GM19455 (cell line): ENCODE data around the gene HACD3.
"Not testable (repeated sequence)": the region's sequence is repeated elsewhere in the genome, so short reads cannot be mapped to it uniquely, and the experiment has no call there.

ENCODE experiments used
- ATAC-seq: cut with Tn5 transposase; IDR thresholded peaks from one replicate; pipeline ENCODE4 v1.9.1; 2021; ENCODE audit not compliant: unreplicated experiment

HACD3 gene

DNA sequence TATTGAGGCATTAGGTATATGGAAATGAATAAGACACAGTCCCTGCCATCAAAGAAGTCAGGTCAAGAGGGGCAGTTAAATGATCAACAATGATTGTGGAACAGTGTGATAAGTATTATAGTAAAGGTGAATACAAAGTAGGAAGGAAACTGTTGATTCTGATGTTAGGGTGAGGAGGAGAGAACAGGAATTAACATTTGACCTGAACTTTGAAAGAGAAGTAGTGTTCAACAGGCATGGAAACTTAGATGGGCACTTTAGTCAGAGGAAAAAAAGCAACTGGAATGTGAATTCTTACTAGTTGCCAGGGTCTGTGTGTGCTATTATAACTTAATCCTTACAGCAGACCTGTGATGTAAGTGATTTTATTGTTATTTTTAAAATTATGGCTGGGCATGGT is 17.6 kb downstream of the HACD3 start:
- ATAC-seq = no peak

DNA sequence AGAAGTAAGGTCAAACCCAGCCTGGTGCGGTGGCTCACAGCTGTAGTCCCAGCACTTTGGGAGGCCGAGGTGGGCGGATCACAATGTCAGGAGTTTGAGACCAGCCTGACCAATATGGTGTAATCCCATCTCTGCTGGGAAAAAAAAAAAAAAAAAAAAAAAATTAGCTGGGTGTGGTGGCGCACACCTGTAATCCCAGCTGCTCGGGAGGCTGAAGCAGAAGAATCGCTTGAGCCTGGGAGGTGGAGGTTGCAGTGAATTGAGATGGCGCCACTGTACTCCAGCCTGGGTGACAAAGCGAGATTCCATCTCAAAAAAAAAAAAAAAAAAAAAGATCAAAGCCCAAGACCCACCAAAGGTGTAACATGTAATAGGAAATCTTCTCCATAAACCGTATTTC is 19.0 kb downstream of the HACD3 start:
- not testable (repeated sequence) for ATAC-seq

DNA sequence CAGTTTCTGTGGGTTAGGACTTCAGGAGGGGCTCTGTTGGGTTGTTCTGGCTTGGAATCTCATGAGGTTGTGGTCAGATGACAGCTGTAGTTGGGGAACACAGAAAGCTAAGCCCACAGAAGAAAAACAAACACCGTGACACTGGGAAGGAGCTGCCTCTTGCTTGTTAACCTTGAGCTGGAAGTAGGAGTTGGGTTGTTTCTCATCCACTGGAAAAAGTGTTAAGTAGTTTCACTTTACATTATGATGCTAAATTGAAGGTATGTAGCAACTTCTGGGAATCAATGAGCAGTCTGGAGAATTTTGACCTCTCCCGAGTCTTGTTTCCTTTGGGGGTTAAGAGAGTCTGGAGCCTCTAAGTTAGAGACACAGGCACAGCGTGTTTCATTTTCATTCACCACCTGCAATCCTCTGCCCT is 20.4 kb downstream of the HACD3 start:
- no peak for ATAC-seq

- ATAC-seq = no peak
Measured at GRCh38 chr15:65551183-65551582, 20.9 kb downstream of the HACD3 start.

- not testable (repeated sequence) for ATAC-seq
Measured at GRCh38 chr15:65552851-65553250, 22.6 kb downstream of the HACD3 start.

DNA sequence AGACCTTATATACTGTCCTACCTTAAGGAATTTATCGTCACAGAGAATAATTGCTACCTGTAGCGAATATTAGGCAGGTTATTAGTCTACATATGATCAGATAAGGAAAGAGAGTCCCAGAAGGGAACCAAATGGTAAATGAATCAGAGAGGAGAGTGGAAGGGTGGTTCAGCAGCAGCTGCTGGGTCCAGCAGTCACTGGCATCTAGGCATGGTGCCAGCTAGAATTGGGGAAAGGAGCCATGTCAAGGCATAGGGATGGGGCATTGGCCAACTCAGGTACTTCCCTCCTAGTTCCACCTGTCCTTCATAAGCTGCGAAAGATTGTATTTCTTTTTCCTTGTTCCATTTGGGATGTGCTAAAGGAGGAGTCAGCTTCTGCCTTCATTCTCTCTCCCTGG is 23.4 kb downstream of the HACD3 start:
- ATAC-seq = no peak

GRCh38 chr15:65556622-65557021 is 26.4 kb downstream of the HACD3 start:
- no peak for ATAC-seq

GRCh38 chr15:65558336-65558735 is 28.1 kb downstream of the HACD3 start:
- no peak for ATAC-seq

DNA sequence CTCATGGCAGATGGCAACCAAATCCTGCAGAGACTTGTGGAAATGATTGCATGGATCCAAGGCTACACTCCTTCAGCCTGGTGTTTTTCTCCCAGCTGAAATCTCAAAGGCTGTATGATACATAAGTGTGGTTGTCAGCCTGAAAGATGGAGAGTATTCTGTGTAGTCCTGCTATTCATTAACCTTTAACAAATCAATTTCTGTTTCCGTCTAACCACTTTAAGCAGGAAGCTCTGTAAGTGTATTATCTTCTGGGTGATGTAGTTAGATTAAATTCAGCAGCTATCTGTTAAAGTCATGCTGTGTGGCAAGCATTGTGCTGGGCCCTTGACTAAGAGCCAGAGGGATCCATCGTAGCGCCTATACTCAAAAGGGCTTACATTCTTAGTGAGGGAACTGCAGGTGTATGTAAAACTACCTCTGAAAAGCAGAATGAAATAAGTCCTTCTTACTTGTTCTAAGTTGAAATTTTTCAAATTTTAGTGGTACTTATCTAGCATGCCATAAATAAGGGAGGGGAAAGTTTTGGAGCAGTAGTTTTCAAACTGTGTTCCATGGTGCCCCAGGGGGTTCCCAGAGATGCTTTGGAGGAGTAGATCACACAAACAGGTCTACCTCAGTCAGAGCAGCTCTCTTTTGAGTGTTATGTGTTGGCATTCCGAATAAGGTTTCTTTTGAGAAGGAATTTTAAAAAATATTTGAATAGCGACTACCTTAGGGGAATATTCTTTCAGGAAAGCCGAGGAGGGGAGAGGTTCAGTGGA is 28.9 kb downstream of the HACD3 start:
- ATAC-seq = no peak

DNA sequence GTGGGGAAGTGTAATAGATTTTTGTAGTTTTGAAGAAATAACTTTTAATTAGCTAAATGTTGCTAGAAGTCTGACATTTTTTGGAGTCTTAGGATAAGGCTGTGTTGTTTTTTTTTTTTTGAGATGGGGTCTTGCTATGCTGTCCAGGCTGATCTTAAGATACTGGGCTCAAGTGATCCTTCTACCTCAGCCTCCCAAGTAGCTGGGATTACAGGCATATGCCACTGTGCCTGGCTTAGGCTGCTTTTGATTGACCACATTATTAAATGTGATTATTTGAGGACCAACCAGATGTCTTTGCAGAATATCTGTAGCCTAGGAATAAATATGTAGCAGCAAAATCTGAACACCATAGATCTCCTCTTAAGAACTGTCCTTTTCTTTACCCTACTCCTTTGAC is 29.7 kb downstream of the HACD3 start:
- no peak for ATAC-seq

GRCh38 chr15:65561934-65562333 is 31.7 kb downstream of the HACD3 start:
- no peak for ATAC-seq

DNA sequence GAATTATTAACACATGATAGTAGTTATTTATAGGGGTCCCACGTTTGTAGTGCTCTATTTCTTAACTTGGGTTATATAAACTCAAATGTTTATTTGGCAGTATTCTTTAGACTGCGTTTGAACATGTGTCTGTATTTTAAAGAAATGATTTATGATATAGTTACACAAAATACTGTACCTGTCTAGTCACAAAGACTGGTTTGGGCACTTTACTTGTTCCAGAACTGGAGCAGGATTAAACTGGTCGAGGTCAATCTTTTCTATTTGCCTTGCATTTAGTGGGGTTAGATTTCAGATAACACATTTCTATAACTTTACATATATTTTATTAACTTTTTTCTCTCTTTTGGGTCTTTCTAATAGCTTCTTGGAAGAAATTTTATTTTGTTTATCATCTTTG is 39.5 kb downstream of the HACD3 start:
- ATAC-seq = no peak

- ATAC-seq = no peak
Measured at GRCh38 chr15:65571971-65572370, 41.7 kb downstream of the HACD3 start.

DNA sequence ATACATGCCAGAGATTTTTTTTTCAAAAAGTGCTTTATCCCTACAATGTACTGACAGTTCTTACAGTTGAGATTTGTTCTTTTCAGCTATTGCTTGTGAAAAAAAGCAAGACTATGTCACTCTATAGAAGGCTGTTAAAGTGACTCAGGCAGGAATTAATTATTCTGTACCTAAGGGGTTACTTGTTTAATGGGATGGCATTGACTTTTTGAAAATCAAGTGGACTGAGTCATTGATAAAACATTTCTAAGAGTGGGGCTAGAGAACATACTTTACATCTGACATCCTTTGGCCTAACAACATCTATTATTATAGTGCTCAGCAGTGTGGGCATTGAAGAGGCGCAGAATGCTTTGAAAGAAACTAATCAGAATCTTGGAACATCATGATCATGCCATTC is 46.4 kb downstream of the HACD3 start:
- no peak for ATAC-seq

- no peak for ATAC-seq
Measured at GRCh38 chr15:65577129-65577996, 47.1 kb downstream of the HACD3 start.

DNA sequence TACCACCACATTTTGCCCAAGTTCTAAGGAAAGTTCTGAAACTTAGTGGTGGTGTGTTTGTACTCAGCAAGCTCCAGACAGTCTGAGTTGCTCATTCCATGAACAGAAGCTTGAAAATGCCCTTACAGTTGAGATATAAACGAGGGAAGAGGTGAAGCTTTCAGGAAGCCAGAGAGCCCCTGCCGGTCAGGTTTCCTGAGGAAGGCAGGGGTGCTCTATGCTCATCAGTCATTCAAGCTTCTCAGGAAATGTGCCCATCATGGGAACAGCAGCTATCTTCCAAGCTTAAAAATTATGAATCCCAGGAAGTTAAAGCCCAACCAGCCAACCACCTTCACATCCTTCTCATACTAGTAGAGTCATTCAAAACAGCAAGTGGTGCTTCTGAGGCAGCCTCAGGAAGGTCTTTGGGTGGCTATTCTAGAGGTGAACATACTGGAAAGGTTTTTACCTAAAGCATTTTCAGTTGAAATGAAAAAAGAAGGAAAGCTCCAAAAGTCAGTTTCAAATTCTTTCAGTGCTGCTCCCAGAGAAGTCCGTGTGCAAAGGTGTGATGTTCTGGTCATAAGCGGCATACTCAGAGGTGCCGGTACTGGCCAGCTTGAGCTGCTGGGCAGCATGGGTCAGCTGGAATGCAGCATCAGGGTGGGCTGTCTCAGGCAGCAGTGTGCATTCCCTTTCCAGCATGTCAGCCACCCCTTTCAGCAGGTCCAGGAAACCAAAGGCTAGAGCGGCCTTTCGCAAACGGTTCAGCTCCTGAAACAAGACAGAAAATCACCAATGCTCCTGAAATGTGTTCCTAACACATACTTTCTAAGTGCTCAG is 48.9 kb downstream of the HACD3 start:
- no peak for ATAC-seq

DNA sequence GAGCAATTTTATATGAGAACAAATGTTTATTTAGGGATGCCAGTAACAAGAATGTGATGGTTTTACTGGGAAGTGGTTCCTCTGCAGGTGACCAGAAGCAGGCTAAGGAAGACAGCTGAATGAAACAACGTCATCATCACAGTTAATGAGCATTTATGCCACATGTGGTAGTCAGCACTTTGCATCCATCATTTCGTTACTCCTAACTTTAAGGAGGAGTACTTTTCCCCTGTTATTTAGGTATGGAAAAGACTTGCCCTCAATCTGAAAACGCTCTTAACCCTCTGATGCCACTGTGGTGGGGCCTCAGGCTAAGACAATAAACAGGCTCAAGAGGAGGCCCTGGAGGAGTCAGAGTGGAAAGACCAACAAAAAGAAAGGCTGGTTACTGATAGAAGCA is 49.5 kb downstream of the HACD3 start:
- ATAC-seq = no peak

GRCh38 chr15:65580287-65580686 is 50.0 kb downstream of the HACD3 start:
- no peak for ATAC-seq

- no peak for ATAC-seq
Measured at GRCh38 chr15:65583701-65584100, 53.4 kb downstream of the HACD3 start.

DNA sequence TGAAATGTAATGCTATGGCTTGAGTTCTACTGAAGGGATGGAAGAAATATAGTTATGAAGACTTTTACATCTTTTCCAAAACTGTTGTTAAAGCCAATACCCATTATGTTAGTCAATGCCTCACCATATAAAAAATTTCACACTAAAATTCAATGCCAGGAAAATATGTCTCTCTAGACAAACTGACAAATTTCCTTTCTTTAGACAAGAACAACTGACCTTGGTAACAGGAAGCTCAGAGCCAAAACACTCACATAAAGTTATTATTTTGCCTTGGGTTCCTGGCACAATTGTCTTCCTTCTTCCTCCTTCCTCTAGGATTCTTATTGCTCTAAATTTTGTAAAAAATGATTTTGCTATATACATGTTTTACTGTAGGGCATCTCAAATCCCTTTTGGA is 54.0 kb downstream of the HACD3 start:
- ATAC-seq = no peak

DNA sequence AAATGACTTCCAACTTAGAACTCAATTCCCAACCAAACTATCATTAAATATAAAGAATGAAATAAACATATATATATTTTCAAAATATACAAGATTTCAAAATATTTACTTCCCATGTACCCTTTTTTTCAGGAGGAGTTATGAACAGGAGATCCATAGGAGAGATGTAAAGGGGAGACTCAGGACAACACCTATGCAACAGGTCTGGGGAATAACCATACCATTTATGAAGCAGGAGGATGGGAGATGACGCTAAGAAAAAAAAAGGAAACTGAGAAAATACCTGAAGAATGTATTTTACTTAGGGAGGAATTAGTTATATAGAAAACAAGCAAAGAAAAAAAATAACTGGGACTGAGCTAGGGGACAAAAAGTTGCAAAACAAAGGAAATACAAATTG is 56.8 kb downstream of the HACD3 start:
- ATAC-seq = no peak
